ENCODE results near the gene PTPMT1.
A peak's percentile ranks its signal among the peaks of the same experiment; 100 is the strongest.

Gene PTPMT1

DNA sequence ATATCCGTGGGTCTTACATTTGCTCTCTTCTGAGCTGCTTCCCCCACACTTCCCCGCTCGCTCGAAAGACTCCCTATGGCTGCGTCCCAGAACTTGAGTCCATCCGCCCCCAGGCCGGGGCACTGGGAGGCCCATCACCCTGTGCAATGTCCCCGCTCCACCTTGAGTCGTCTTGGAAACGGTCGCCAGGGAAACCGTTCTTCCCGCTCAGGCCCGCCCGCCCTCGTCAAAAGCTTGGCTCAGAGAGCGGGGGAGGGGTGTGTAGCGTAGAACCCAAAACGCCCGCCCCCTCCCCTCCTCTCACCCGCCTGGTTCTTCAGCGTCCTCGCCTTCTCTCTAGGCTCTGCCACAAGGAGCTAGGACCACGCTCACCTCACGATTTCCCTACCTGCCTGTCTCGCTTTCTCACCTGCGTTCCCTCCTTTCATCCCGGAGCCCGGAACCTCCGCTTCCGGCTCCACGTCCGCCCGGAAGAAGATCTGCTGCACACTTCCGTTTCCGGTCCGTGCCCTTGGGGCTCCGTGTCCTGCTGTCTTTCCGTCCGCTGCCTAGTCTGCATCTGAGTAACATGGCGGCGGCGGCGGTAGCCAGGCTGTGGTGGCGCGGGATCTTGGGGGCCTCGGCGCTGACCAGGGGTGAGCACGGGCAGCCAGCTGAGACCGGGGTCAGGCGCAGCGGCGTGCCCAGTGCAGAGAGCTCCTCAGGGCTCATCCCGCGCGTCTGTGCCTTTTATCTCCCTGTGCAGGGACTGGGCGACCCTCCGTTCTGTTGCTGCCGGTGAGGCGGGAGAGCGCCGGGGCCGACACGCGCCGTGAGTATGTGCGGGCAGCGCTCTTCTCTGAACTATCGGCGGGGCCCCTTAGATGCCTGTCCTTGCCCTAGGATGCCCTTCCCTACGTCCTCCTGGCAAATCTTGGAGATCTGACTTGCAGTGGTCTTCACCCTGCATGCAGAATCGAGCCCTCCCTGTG lies 13.4 kb downstream of the PTPMT1 start, which contains the start of the genes KBTBD4 and NDUFS3:
Gene KBTBD4 (minus strand): TSS at position 447 of the 971 bp plus-strand sequence. CDS start 19 bp downstream, at position 428.
Gene NDUFS3 (plus strand): TSS at position 551 of the 971 bp plus-strand sequence. CDS start 18 bp downstream, at position 569.
- no peaks in the 10 kb centered on the region for H3K27me3 Mint-ChIP-seq (ENCODE audit: low read depth)
- H3K9me3 Mint-ChIP-seq: no peaks in the 10 kb centered on the region
- peaks cover 24% of the 10 kb centered on the region for H3K4me1 Mint-ChIP-seq (ENCODE audit: low read depth)
- DNase-seq (ENCODE audit: low spot score): peak; percentile 88
- peak within 1 kb of the TSS; percentile 100 for H3K4me3 Mint-ChIP-seq
- H3K27ac Mint-ChIP-seq: peak within 1 kb of the TSS; percentile 99
- H3K36me3 Mint-ChIP-seq (ENCODE audit: low read depth): peaks cover 49% of the 10 kb centered on the region

DNA sequence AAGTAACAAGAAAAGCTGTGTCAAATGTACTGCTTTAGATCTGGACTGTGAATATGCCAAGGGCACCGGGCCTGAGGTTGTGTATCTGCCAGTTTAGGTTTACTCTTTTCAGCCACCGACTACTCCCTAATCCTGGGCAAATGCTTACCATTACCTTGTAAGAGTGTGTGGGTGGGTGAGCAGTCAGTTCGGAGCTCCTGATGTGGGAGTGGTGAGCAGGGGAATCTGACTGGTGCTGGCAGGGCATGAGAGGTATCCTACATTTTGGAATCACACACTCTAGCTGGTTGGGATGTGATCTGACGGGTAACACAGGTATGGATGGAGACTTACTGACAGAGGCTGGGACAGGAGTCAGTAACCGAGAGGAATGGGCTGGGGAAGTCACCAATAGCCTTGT lies 18.4 kb downstream of the PTPMT1 start:
- Mint-ChIP-seq H3K36me3 (ENCODE audit: low read depth) (peaks cover 37% of the 10 kb centered on the region), H3K27ac (no peak overlapping the region), H3K4me3 (no peak overlapping the region), H3K4me1 (ENCODE audit: low read depth) (peaks cover 12% of the 10 kb centered on the region), H3K9me3 (no peaks in the 10 kb centered on the region), H3K27me3 (ENCODE audit: low read depth) (no peaks in the 10 kb centered on the region)
- DNase-seq (ENCODE audit: low spot score): no peak

DNA sequence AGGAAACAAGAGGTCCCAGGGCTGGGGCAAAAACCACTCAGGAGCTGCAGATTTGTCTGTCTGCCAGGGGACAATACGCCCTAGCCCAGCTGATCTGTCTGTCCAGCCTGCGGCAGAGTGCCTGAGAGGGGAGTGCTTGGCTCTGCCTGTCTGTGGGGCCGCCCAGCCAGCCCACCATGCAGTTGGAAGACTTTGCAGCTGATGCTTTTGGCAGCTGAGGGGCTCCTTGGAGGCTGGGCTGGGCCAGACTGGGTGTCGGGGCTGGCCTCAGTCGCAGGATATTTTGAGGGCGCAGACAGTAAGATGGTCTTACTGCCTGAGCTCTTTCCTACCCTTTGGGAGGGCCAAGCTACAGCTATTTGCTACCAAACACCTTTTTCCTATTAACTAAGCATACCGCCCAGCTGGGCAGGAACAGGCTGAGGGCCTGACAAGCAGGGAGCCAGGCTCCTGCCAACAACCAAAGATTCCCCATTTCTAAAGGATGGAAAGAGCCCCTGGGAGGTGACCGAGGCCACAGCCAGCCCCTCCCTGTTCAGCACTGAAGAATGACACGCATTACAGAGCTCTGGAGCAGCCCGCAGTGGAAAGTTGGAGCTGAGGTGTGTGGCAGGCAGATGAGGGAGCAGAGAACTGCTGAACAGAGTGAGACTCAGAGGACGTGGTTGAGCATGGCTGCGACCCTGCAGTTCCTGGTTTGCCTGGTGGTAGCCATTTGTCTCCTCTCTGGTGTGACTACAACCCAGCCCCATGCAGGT lies 20.9 kb downstream of the PTPMT1 start, which contains the start of gene FAM180B:
Gene FAM180B (plus strand): TSS at position 581 of the 758 bp plus-strand sequence. CDS start 91 bp downstream, at position 672.
- Mint-ChIP-seq H3K36me3 (ENCODE audit: low read depth) (peaks cover 23% of the 10 kb centered on the region), H3K4me1 (ENCODE audit: low read depth) (no peaks in the 10 kb centered on the region), H3K27me3 (ENCODE audit: low read depth) (no peaks in the 10 kb centered on the region), H3K4me3 (no peak within 1 kb of the TSS), H3K9me3 (no peaks in the 10 kb centered on the region), H3K27ac (peak within 1 kb of the TSS; percentile 31)
- DNase-seq (ENCODE audit: low spot score): no peak

DNA sequence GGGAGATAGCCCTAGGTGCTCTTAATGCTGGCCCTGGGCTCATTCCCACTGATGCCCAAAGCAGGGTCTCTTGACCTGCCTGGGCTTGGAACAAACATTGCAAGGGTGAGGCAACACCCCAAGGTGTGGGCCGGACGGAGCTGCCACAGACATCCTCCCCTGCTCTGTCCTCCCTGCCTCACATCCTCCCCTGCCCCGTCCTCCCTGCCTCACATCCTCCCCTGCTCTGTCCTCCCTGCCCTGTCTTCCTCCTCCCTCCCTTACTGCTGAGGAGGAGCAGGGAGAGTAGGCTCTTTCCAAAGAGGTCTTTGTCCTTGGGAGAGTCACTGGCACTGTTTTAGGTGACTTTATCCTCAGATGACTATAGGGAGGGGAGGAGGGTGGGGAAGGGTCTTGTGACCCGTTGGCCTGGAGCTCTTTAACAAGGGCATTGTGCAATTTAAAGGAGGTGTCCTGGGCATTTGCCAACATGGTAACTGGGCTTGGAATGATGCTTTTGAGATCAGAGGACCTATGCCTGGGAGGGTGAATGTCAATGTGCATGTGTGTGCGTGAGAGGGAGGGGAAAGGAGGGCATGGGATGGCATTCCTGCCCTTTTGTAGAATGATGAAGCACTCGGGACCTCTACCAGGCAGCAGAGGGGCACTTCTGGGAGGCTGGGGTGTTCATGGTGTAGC lies 21.8 kb downstream of the PTPMT1 start:
- DNase-seq (ENCODE audit: low spot score): no peak
- H3K4me1 Mint-ChIP-seq (ENCODE audit: low read depth): peaks cover 6% of the 10 kb centered on the region
- peaks cover 17% of the 10 kb centered on the region for H3K36me3 Mint-ChIP-seq (ENCODE audit: low read depth)
- no peak overlapping the region for H3K4me3 Mint-ChIP-seq
- no peaks in the 10 kb centered on the region for H3K9me3 Mint-ChIP-seq
- H3K27ac Mint-ChIP-seq: peak overlapping the region; percentile 31
- H3K27me3 Mint-ChIP-seq (ENCODE audit: low read depth): no peaks in the 10 kb centered on the region

DNA sequence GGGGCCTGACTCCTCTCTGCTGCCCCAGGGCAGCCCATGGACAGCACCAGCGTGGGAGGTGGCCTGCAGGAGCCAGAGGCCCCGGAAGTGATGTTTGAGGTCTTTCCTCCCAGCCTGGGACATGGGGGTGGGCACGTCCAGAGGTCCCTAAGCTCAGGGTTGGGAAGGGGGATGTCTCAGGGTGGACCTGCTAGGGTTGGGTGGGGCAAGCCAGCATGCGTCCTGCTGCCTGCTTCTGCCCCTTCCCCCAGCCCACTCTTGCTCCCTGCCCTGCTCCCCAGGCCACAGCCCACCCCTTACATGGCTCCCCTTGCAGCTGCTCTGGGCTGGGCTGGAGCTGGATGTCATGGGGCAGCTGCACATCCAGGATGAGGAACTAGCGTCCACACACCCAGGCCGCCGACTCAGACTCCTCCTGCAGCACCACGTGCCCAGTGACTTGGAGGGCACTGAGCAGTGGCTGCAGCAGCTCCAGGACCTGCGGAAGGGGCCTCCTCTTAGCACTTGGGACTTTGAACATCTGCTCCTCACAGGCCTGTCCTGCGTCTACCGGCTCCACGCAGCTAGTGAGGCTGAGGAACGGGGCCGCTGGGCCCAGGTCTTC lies 22.4 kb downstream of the PTPMT1 start:
- no peak overlapping the region for H3K27ac Mint-ChIP-seq

DNA sequence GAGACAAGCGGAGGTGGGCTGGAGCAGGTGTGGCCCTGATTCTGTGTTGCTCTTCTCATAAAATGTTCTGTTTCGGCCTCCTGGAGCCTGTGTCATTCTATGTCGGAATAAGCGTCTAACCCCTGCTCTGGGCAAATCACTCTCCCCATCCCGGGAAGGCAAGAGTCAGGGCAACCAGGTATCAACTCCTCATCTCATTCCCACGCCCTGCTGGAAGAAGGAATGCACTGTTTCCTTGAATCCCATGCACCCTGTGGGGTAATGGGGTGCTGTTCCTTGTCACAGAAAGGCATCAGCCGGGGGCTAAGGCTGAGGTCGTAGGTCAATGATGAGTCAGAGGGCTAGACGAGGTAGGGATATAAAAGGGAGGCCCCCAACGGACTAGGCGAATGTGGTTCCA lies 23.7 kb downstream of the PTPMT1 start:
- DNase-seq (ENCODE audit: low spot score): no peak
- Mint-ChIP-seq H3K9me3 (no peaks in the 10 kb centered on the region), H3K4me1 (ENCODE audit: low read depth) (peaks cover 8% of the 10 kb centered on the region), H3K27ac (no peak overlapping the region), H3K27me3 (ENCODE audit: low read depth) (peaks cover 16% of the 10 kb centered on the region), H3K36me3 (ENCODE audit: low read depth) (peaks cover 6% of the 10 kb centered on the region), H3K4me3 (no peak overlapping the region)

More for the DNA sequence above, 22.4 kb downstream of the PTPMT1 start:
- no peaks in the 10 kb centered on the region for H3K9me3 Mint-ChIP-seq
- H3K4me1 Mint-ChIP-seq (ENCODE audit: low read depth): peaks cover 8% of the 10 kb centered on the region
- H3K27me3 Mint-ChIP-seq (ENCODE audit: low read depth): peaks cover 5% of the 10 kb centered on the region
- no peak for DNase-seq (ENCODE audit: low spot score)
- H3K36me3 Mint-ChIP-seq (ENCODE audit: low read depth): peaks cover 12% of the 10 kb centered on the region
- H3K4me3 Mint-ChIP-seq: no peak overlapping the region

DNA sequence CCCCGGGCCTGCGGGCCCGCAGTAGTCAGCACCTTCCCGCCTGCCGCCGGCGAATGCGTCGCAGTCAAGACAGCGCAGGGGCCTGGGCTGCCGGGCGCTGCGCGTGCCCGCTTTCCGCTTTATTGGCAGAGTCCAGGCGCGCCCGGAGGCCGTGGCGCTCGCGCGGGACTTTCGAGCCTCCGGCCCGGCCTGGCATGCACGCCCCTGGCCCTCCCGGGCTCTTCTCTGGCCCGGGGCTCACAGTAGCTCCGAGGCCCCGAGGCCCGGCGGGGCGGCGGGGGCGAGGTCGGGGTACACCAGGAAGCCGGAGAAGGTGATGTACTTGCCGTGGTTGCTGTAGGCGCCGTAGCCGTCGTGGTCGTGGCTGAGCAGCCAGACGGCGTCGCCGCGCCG lies 24.2 kb downstream of the PTPMT1 start:
- Mint-ChIP-seq H3K36me3 (ENCODE audit: low read depth) (peaks cover 3% of the 10 kb centered on the region), H3K27me3 (ENCODE audit: low read depth) (peaks cover 20% of the 10 kb centered on the region), H3K4me3 (no peak overlapping the region), H3K9me3 (no peaks in the 10 kb centered on the region), H3K4me1 (ENCODE audit: low read depth) (peaks cover 8% of the 10 kb centered on the region), H3K27ac (no peak overlapping the region)
- no peak for DNase-seq (ENCODE audit: low spot score)

DNA sequence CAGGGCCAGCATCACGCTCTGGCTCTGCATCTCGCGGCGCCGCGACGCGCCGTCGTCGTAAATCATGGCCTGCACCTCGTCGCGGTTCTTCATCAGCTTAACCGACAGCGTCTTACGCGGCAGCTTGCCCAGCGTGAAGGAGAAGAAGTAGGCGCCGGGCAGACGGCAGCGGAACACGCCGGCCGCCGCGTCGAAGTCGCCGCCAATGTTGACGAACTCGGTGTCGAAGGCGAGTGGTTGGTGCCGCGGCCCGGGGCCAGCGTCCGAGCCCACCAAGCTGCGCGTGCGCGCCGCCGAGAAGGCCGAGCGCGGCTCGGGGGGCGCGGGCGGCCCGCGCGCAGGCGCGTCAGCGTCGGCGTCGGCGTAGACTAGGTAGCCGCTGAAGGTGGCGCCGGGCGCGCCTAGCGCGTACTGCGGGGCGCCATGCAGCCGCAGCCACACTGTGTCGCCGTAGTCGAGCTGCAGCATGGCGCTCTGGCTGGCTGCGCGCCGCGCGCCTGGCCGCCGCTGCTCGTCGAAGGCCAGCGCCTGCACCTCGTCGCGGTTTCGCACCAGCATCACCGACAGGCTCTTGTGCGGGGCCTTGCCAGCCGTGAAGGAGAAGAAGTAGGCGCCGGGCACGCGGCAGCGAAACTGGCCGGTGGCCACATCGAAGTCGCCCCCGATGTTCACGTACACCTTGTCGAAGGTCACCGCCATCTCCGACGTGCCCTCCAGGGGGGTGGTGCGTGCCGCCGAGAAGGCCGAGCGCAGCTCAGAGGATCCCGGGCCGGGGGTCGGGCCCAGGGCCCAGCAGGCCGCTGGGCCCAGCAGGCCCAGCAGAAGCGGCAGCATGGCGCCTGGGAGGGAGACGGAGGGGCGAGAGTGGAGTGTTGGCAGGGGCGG lies 24.8 kb downstream of the PTPMT1 start:
- Mint-ChIP-seq H3K9me3 (no peaks in the 10 kb centered on the region), H3K36me3 (ENCODE audit: low read depth) (peaks cover under 1% of the 10 kb centered on the region), H3K27ac (no peak overlapping the region), H3K4me3 (no peak overlapping the region), H3K27me3 (ENCODE audit: low read depth) (peaks cover 26% of the 10 kb centered on the region), H3K4me1 (ENCODE audit: low read depth) (peaks cover 8% of the 10 kb centered on the region)
- no peak for DNase-seq (ENCODE audit: low spot score)

DNA sequence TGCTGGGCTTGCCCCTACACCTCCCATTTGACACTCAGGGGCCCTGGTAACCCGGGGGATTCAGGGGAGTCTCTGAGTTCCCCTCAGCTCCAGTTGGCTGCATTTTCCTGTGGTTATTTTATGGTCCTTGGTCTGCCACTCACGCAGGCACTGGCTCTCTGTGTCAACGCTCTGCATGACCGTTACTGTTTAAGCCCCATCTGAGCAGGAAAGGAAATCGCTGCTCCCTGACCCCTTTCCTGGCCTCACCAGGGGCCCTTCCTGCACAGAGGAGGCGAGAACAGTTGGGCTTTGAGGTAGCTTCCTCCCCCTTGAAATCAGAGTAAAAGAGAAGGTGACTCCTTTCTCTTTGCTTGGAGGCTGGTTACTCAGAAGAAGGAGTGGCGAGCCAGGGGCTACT lies 26.4 kb downstream of the PTPMT1 start:
- Mint-ChIP-seq H3K36me3 (ENCODE audit: low read depth) (no peaks in the 10 kb centered on the region), H3K27ac (no peak overlapping the region), H3K27me3 (ENCODE audit: low read depth) (peaks cover 32% of the 10 kb centered on the region), H3K9me3 (no peaks in the 10 kb centered on the region), H3K4me1 (ENCODE audit: low read depth) (peaks cover 8% of the 10 kb centered on the region), H3K4me3 (no peak overlapping the region)
- DNase-seq (ENCODE audit: low spot score): no peak

DNA sequence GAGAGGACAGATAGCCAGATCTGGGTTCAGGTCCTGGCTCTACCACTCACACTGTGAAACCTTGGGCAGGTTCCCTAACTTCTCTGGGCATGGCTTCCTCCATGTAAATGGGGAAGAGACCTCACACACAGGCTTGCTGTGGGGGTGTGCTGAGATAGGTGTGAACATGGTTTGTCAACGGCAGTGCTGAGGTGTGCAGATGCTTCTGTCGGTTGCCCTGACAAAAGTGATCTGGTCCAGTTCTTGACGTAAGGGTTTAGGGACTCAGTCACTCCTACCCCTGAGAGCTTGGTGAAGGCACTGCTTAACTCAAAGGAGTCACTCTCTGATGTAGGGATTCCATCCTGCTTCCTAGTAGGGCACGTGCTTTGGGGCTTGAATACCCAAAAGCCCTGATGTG lies 26.9 kb downstream of the PTPMT1 start:
- Mint-ChIP-seq H3K36me3 (ENCODE audit: low read depth) (no peaks in the 10 kb centered on the region), H3K4me1 (ENCODE audit: low read depth) (peaks cover 8% of the 10 kb centered on the region), H3K27me3 (ENCODE audit: low read depth) (peaks cover 32% of the 10 kb centered on the region), H3K27ac (no peak overlapping the region), H3K9me3 (no peaks in the 10 kb centered on the region), H3K4me3 (no peak overlapping the region)
- DNase-seq (ENCODE audit: low spot score): no peak

DNA sequence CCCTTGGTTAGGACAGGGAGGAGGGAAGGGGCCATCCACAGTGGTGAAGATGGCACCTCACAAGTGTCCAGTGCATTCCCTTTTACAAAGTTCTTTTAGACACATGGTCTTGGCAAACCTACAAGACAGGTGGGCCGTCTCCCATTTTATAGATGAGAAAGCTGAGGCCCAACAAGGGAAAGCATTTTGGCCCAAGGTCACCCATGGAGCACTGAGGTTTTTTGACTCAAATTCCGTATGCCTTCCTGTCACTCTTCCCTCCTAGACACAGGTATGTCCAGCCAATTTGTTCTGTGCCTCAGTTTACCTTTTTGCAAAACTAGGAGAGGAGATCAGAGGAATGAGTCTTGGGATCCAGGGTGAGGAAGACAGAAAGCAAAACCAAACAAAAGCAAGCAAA lies 27.6 kb downstream of the PTPMT1 start:
- H3K27me3 Mint-ChIP-seq (ENCODE audit: low read depth): peaks cover 32% of the 10 kb centered on the region
- no peaks in the 10 kb centered on the region for H3K9me3 Mint-ChIP-seq
- H3K4me1 Mint-ChIP-seq (ENCODE audit: low read depth): peaks cover 8% of the 10 kb centered on the region
- H3K27ac Mint-ChIP-seq: no peak overlapping the region
- DNase-seq (ENCODE audit: low spot score): no peak
- no peaks in the 10 kb centered on the region for H3K36me3 Mint-ChIP-seq (ENCODE audit: low read depth)
- H3K4me3 Mint-ChIP-seq: no peak overlapping the region

DNA sequence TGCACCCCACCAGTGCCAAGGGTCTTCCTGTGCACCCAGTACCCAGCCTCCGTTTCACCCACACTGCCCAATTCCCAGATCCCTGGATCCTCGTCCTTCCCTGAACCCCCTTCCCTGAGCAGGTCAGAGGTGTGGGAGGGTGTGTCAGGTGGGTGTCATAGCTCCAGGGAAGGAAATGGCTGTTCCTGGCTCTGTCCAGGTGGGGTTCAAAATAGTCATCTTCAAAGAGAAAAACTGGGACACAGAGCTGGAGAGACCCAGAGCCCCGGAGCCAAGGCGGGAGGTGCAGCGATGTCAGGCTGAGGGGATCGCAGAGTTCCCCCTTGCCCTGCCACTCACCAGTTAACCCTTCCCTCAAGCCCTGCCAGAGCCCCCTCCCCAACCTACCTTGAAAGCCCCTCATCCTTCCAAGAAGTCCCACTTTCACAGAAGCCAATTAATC lies 28.1 kb downstream of the PTPMT1 start:
- Mint-ChIP-seq H3K36me3 (ENCODE audit: low read depth) (no peaks in the 10 kb centered on the region), H3K27ac (no peak overlapping the region), H3K27me3 (ENCODE audit: low read depth) (peaks cover 32% of the 10 kb centered on the region), H3K4me1 (ENCODE audit: low read depth) (peaks cover 8% of the 10 kb centered on the region), H3K9me3 (no peaks in the 10 kb centered on the region), H3K4me3 (no peak overlapping the region)
- no peak for DNase-seq (ENCODE audit: low spot score)

All from T-helper 2 cell treated with Interferon-gamma antibody and Interleukin-4, amounts not matched to agents 5 μg/mL and 100 μg/mL, for 36 hours (primary cell).